HEK293 (cell line): ENCODE data around the gene CYP2U1.

ENCODE experiments used
- CTCF ChIA-PET: fragments of 350-600 bp; formaldehyde crosslinking; extraction: SDS; loops from one replicate; lab custom pipeline; 2021; ENCODE audit warnings: antibody characterized with exemption; lab: Yijun Ruan, JAX
- POLR2A ChIA-PET: fragments of 300-600 bp; formaldehyde crosslinking; extraction: SDS; loops from one replicate; lab custom pipeline; 2020; ENCODE audit warnings: antibody characterized with exemption, inconsistent platforms; lab: Yijun Ruan, JAX
- H3K27ac ChIP-seq: fragments of 200-500 bp; sonication (Bioruptor generic); 2 replicates; pipeline ENCODE4 v1.5.1; 2014; ENCODE audit warnings: low read depth, low read length, control low read depth, inconsistent platforms; ENCODE audit errors: extremely low read depth
- H3K36me3 ChIP-seq, 2 experiments: fragments of 200-500 bp in 1 of 2; sonication (Bioruptor generic) in 1 of 2; 1 replicate in 1 of 2; 2 replicates in 1 of 2; pipeline ENCODE4 v1.5.1; 2014 to 2017; ENCODE audit warnings: inconsistent platforms in 2 of 2, low read length in 2 of 2; ENCODE audit not compliant: control insufficient read depth in 2 of 2, insufficient read depth in 1 of 2
- H3K4me1 ChIP-seq: fragments of 200-500 bp; sonication (Bioruptor generic); 2 replicates; pipeline ENCODE4 v1.5.1; 2014; ENCODE audit warnings: mild to moderate bottlenecking, low read length, inconsistent platforms; ENCODE audit not compliant: control insufficient read depth, insufficient read depth
- H3K4me3 ChIP-seq: 2 replicates; pipeline ENCODE4 v1.5.1; 2011; ENCODE audit warnings: low read depth, mild to moderate bottlenecking, control low read depth, low read length, moderate library complexity
- H3K9me3 ChIP-seq: fragments of 200-500 bp; sonication (Bioruptor generic); 2 replicates; pipeline ENCODE4 v1.5.1; 2014; ENCODE audit warnings: low read depth, low read length, inconsistent platforms; ENCODE audit not compliant: control insufficient read depth, insufficient read depth
- HOXA7 ChIP-seq: sonication (generic); formaldehyde crosslinking; IDR thresholded peaks from 2 replicates; pipeline ENCODE4 v1.8.1; 2022; ENCODE audit warnings: missing genetic modification reagents, borderline replicate concordance
- KLF10 ChIP-seq: fragments of 450-650 bp; IDR thresholded peaks from 2 replicates; pipeline ENCODE4 v1.5.1; 2018; ENCODE audit warnings: missing biosample characterization, mild to moderate bottlenecking, missing genetic modification characterization
- PATZ1 ChIP-seq: fragments of 450-650 bp; formaldehyde crosslinking; IDR thresholded peaks from 2 replicates; pipeline ENCODE4 v1.5.1; 2016; ENCODE audit warnings: missing biosample characterization, missing genetic modification characterization
- YY1 ChIP-seq: fragments of 450-650 bp; formaldehyde crosslinking; IDR thresholded peaks from 2 replicates; pipeline ENCODE4 v1.5.1; 2018; ENCODE audit warnings: missing biosample characterization, missing genetic modification characterization
- ZBTB11 ChIP-seq: fragments of 450-650 bp; formaldehyde crosslinking; conservative IDR thresholded peaks from 2 replicates; pipeline ENCODE4 v1.5.1; 2016; ENCODE audit warnings: low read depth, missing biosample characterization, missing genetic modification characterization
- ZFP3 ChIP-seq: fragments of 450-650 bp; formaldehyde crosslinking; IDR thresholded peaks from 2 replicates; pipeline ENCODE4 v1.5.1; 2016; ENCODE audit warnings: low read depth, missing biosample characterization, missing genetic modification characterization
- ZNF10 ChIP-seq: fragments of 450-650 bp; formaldehyde crosslinking; IDR thresholded peaks from 2 replicates; pipeline ENCODE4 v1.5.1; 2017; ENCODE audit warnings: missing biosample characterization, missing genetic modification characterization
- ZNF112 ChIP-seq: fragments of 450-650 bp; formaldehyde crosslinking; IDR thresholded peaks from 2 replicates; pipeline ENCODE4 v1.5.0; 2017; ENCODE audit warnings: missing biosample characterization, missing genetic modification characterization
- ZNF132 ChIP-seq: fragments of 450-650 bp; formaldehyde crosslinking; IDR thresholded peaks from 2 replicates; pipeline ENCODE4 v1.5.1; 2017; ENCODE audit warnings: missing biosample characterization, missing genetic modification characterization, borderline replicate concordance
- ZNF16 ChIP-seq: fragments of 450-650 bp; formaldehyde crosslinking; IDR thresholded peaks from 2 replicates; pipeline ENCODE4 v1.5.1; 2016; ENCODE audit warnings: low read depth, missing biosample characterization, missing genetic modification characterization
- ZNF202 ChIP-seq: fragments of 450-650 bp; formaldehyde crosslinking; IDR thresholded peaks from 2 replicates; pipeline ENCODE4 v1.5.1; 2016; ENCODE audit warnings: missing biosample characterization, missing genetic modification characterization, borderline replicate concordance
- ZNF335 ChIP-seq: fragments of 450-650 bp; formaldehyde crosslinking; conservative IDR thresholded peaks from 2 replicates; pipeline ENCODE4 v1.5.1; 2016; ENCODE audit warnings: missing biosample characterization, missing genetic modification characterization
- ZNF510 ChIP-seq: fragments of 450-650 bp; formaldehyde crosslinking; IDR thresholded peaks from 2 replicates; pipeline ENCODE4 v1.5.1; 2018; ENCODE audit warnings: mild to moderate bottlenecking, missing genetic modification characterization, missing biosample characterization; ENCODE audit not compliant: insufficient replicate concordance
- ZNF513 ChIP-seq: fragments of 450-650 bp; IDR thresholded peaks from 2 replicates; pipeline ENCODE4 v1.5.1; 2018; ENCODE audit warnings: missing biosample characterization, missing genetic modification characterization
- ZNF654 ChIP-seq: fragments of 450-650 bp; formaldehyde crosslinking; IDR thresholded peaks from 2 replicates; pipeline ENCODE4 v1.5.1; 2016; ENCODE audit warnings: low read depth, missing biosample characterization, missing genetic modification characterization
- ZNF747 ChIP-seq: fragments of 450-650 bp; formaldehyde crosslinking; IDR thresholded peaks from 2 replicates; pipeline ENCODE4 v1.5.1; 2016; ENCODE audit warnings: missing biosample characterization, missing genetic modification characterization
- ZNF776 ChIP-seq: fragments of 450-650 bp; formaldehyde crosslinking; IDR thresholded peaks from 2 replicates; pipeline ENCODE4 v1.5.0; 2017; ENCODE audit warnings: missing biosample characterization, missing genetic modification characterization, borderline replicate concordance
- ZNF837 ChIP-seq: fragments of 450-650 bp; formaldehyde crosslinking; IDR thresholded peaks from 2 replicates; pipeline ENCODE4 v1.5.1; 2016; ENCODE audit warnings: missing biosample characterization, missing genetic modification characterization
- ZXDB ChIP-seq: fragments of 450-650 bp; formaldehyde crosslinking; IDR thresholded peaks from 2 replicates; pipeline ENCODE4 v1.5.1; 2016; ENCODE audit warnings: missing biosample characterization, missing genetic modification characterization
- TF ChIP-seq, protein P1 (sequence below): fragments of 450-650 bp; formaldehyde crosslinking; IDR thresholded peaks from 2 replicates; pipeline ENCODE4 v1.5.1; 2017; ENCODE audit warnings: missing biosample characterization, missing genetic modification characterization

CYP2U1 gene

GRCh38 chr4:107930821-107931774, at the start of gene CYP2U1 (continued):
- TF ChIP-seq ZNF335 (tag by site-specific recombination) = peak; percentile 41; the same call in 1 of the 2 replicates
- TF ChIP-seq, protein P1, sequence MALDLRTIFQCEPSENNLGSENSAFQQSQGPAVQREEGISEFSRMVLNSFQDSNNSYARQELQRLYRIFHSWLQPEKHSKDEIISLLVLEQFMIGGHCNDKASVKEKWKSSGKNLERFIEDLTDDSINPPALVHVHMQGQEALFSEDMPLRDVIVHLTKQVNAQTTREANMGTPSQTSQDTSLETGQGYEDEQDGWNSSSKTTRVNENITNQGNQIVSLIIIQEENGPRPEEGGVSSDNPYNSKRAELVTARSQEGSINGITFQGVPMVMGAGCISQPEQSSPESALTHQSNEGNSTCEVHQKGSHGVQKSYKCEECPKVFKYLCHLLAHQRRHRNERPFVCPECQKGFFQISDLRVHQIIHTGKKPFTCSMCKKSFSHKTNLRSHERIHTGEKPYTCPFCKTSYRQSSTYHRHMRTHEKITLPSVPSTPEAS (tag by site-specific recombination) = no peak
- TF ChIP-seq ZNF112 (tag by site-specific recombination) = no peak

DNA sequence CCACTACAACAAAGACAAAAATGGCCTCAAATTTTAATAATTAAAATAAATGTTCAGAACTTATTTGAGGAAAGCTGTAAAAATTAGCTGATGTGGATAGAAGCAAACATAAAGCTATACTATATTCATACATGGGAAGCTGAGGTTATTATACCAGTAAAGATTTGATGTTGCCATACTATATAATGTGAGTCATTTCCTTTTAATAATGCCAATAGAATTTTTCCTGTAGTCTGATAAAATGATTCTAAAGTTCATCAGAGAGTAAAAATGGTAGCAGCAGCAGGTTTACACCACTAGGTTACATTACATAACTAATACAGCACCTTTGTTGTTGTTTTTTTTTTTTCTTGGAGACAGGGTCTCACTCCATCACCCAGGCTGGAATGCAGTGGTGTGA, 45.5 kb upstream of the CYP2U1 start:
- H3K27ac ChIP-seq = no peak overlapping the region
- ChIA-PET CTCF (no interaction called here), POLR2A (no interaction called here)
- H3K9me3 ChIP-seq = no peaks in the 10 kb centered on the region
- H3K36me3 ChIP-seq = no peaks in the 10 kb centered on the region
- H3K4me1 ChIP-seq = no peaks in the 10 kb centered on the region
- no peak for TF ChIP-seq ZNF776
- TF ChIP-seq ZNF202 (tag by site-specific recombination) = no peak
- TF ChIP-seq ZNF837 (tag by site-specific recombination) = no peak
- no peak for TF ChIP-seq ZNF132 (tag by site-specific recombination)
- TF ChIP-seq ZBTB11 (tag by site-specific recombination) = no peak
- no peak for TF ChIP-seq ZNF513 (tag by site-specific recombination)
- TF ChIP-seq YY1 = no peak
- no peak for TF ChIP-seq PATZ1
- no peak for TF ChIP-seq ZFP3 (tag by site-specific recombination)
- TF ChIP-seq ZNF16 = no peak
- TF ChIP-seq ZXDB (tag by site-specific recombination) = no peak
- TF ChIP-seq HOXA7 (CRISPR knock-in tag) = no peak
- TF ChIP-seq ZNF510 (tag by site-specific recombination) = no peak
- TF ChIP-seq ZNF747 = no peak
- TF ChIP-seq KLF10 = no peak
- TF ChIP-seq ZNF654 (tag by site-specific recombination) = no peak
- no peak for TF ChIP-seq ZNF10
- H3K4me3 ChIP-seq = no peak overlapping the region
